DOHH2 (cell line): ENCODE results near the gene PITRM1.

ENCODE experiments used
- EZH2phosphoT487 ChIP-seq: fragments of 200-600 bp; sonication (generic); IDR thresholded peaks from 2 replicates; pipeline ENCODE4 v1.6.1; 2017; ENCODE audit warnings: borderline replicate concordance, mild to moderate bottlenecking, antibody characterized with exemption, low read length, moderate library complexity, mixed read lengths
- TF ChIP-seq, protein P1 (sequence below): fragments of 200-600 bp; sonication (generic); IDR thresholded peaks from one replicate; pipeline ENCODE4 v1.5.1; 2014; ENCODE audit warnings: antibody characterized with exemption, mild to moderate bottlenecking, low read depth, low read length; ENCODE audit not compliant: poor library complexity, severe bottlenecking

DNA sequence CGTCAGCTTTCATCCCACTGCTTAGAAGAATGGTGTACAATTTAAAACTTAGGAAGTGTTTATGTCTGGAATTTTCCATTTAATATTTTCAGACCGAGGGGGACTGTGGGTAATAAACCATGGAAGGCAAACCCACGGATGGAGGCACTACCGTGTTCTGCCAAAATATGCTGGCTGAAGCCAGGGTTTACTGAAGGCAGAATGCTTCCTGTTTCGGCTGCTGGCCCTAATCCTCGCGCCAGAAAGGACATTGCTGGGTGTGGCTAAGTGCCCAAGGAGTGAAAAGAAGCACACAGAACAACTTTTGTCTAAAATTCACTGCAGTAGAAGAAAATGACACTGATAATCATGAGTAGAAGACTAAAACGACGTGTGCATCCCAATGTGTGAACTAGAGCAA, 32.3 kb downstream of the PITRM1 start:
- TF ChIP-seq, protein P1, sequence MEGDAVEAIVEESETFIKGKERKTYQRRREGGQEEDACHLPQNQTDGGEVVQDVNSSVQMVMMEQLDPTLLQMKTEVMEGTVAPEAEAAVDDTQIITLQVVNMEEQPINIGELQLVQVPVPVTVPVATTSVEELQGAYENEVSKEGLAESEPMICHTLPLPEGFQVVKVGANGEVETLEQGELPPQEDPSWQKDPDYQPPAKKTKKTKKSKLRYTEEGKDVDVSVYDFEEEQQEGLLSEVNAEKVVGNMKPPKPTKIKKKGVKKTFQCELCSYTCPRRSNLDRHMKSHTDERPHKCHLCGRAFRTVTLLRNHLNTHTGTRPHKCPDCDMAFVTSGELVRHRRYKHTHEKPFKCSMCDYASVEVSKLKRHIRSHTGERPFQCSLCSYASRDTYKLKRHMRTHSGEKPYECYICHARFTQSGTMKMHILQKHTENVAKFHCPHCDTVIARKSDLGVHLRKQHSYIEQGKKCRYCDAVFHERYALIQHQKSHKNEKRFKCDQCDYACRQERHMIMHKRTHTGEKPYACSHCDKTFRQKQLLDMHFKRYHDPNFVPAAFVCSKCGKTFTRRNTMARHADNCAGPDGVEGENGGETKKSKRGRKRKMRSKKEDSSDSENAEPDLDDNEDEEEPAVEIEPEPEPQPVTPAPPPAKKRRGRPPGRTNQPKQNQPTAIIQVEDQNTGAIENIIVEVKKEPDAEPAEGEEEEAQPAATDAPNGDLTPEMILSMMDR, result no peak
- TF ChIP-seq EZH2phosphoT487, result no peak
